ENCODE measurements around the gene RBM33. TPM values are rescaled to one million over a fixed set of nuclear protein-coding genes. Genes with fewer than 3 reads are reported as not detected.

Gene RBM33
- total RNA-seq, 1 experiment from 2014 or later: 81.8 TPM

DNA sequence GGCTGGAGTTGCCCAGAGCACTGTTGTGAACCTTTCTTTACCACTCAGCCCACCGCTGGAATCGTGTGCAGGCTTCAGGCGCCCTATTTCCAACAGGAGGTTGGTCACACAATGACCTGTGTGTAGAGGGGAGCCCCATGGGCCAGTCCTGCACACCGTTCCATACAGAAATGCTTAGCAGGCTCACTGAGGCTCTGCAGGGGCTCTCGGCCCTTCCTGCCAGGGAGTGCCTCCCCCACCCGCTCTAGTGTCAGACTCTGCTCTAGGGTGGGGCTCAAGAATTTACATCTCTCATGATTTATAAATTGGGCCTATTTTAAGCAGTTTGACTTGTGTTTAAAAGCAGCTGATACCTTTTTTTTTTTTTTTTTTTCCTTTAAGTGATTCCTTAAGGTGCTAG lies 125.8 kb downstream of the RBM33 start:
- ChIA-PET CTCF (interaction anchor here (0.6 to 1.6 kb wide), 2 partner anchors 38 to 171 kb away, joined by 4 read pairs; no protein-coding TSS in a partner anchor), POLR2A (no interaction called here)
- TF ChIP-seq, protein P1, sequence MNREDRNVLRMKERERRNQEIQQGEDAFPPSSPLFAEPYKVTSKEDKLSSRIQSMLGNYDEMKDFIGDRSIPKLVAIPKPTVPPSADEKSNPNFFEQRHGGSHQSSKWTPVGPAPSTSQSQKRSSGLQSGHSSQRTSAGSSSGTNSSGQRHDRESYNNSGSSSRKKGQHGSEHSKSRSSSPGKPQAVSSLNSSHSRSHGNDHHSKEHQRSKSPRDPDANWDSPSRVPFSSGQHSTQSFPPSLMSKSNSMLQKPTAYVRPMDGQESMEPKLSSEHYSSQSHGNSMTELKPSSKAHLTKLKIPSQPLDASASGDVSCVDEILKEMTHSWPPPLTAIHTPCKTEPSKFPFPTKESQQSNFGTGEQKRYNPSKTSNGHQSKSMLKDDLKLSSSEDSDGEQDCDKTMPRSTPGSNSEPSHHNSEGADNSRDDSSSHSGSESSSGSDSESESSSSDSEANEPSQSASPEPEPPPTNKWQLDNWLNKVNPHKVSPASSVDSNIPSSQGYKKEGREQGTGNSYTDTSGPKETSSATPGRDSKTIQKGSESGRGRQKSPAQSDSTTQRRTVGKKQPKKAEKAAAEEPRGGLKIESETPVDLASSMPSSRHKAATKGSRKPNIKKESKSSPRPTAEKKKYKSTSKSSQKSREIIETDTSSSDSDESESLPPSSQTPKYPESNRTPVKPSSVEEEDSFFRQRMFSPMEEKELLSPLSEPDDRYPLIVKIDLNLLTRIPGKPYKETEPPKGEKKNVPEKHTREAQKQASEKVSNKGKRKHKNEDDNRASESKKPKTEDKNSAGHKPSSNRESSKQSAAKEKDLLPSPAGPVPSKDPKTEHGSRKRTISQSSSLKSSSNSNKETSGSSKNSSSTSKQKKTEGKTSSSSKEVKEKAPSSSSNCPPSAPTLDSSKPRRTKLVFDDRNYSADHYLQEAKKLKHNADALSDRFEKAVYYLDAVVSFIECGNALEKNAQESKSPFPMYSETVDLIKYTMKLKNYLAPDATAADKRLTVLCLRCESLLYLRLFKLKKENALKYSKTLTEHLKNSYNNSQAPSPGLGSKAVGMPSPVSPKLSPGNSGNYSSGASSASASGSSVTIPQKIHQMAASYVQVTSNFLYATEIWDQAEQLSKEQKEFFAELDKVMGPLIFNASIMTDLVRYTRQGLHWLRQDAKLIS (CRISPR knock-in tag; IDR thresholded peaks at IDR 0.05; ENCODE audit: borderline replicate concordance): no peak
- TF ChIP-seq, protein P2, sequence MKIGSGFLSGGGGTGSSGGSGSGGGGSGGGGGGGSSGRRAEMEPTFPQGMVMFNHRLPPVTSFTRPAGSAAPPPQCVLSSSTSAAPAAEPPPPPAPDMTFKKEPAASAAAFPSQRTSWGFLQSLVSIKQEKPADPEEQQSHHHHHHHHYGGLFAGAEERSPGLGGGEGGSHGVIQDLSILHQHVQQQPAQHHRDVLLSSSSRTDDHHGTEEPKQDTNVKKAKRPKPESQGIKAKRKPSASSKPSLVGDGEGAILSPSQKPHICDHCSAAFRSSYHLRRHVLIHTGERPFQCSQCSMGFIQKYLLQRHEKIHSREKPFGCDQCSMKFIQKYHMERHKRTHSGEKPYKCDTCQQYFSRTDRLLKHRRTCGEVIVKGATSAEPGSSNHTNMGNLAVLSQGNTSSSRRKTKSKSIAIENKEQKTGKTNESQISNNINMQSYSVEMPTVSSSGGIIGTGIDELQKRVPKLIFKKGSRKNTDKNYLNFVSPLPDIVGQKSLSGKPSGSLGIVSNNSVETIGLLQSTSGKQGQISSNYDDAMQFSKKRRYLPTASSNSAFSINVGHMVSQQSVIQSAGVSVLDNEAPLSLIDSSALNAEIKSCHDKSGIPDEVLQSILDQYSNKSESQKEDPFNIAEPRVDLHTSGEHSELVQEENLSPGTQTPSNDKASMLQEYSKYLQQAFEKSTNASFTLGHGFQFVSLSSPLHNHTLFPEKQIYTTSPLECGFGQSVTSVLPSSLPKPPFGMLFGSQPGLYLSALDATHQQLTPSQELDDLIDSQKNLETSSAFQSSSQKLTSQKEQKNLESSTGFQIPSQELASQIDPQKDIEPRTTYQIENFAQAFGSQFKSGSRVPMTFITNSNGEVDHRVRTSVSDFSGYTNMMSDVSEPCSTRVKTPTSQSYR (CRISPR knock-in tag; IDR thresholded peaks at IDR 0.05): no peak
- TF ChIP-seq ZNF317 (CRISPR knock-in tag; IDR thresholded peaks at IDR 0.05; ENCODE audit: borderline replicate concordance, low read depth) (no peak), EMX1 (CRISPR knock-in tag; IDR thresholded peaks at IDR 0.05) (no peak), SP1 (CRISPR knock-in tag; conservative IDR thresholded peaks at IDR 0.05) (no peak), IRF2 (CRISPR knock-in tag; IDR thresholded peaks at IDR 0.05; ENCODE audit: borderline replicate concordance, low read depth) (no peak), CBFB (CRISPR knock-in tag; IDR thresholded peaks at IDR 0.05; ENCODE audit: low read depth) (no peak), JAZF1 (CRISPR knock-in tag; IDR thresholded peaks at IDR 0.05) (no peak), ZNF219 (CRISPR knock-in tag; IDR thresholded peaks at IDR 0.05; ENCODE audit: borderline replicate concordance) (no peak), TEAD4 (CRISPR knock-in tag; IDR thresholded peaks at IDR 0.05) (no peak), SMAD4 (CRISPR knock-in tag; IDR thresholded peaks at IDR 0.05) (no peak), ZNF416 (CRISPR knock-in tag; IDR thresholded peaks at IDR 0.05) (no peak)
- TF ChIP-seq, protein P3, sequence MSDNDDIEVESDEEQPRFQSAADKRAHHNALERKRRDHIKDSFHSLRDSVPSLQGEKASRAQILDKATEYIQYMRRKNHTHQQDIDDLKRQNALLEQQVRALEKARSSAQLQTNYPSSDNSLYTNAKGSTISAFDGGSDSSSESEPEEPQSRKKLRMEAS (CRISPR knock-in tag; IDR thresholded peaks at IDR 0.05): no peak
- ATAC-seq: no peak
- H3K27me3 Mint-ChIP-seq (ENCODE audit: low read depth): no peaks in the 10 kb centered on the region
- H3K9me3 Mint-ChIP-seq: no peaks in the 10 kb centered on the region
- H3K27ac Mint-ChIP-seq: no peak overlapping the region
- DNase-seq (ENCODE audit: low spot score): no peak
- no peaks in the 10 kb centered on the region for H3K4me1 Mint-ChIP-seq
- H3K4me3 Mint-ChIP-seq: no peak overlapping the region
- H3K36me3 Mint-ChIP-seq: peaks cover 42% of the 10 kb centered on the region

DNA sequence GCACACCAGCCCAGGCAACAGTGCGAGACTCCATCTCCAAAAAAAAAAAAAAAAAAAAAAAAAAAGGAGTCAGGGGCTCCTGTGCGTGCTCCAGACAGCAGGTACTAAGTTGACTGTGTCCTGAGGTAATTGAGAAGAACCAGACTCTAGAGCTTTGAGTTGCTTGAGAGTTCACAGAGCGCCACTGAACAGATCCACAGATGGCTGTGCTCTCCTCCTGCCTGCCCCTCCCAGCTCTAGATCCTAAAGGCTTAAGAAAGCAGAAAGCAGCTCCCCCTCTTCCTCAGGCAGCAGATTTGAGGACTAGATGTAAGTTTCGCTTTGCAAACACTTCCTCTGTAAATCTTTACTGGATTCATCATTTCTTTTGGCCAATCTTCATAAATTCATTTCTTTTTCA lies 129.1 kb downstream of the RBM33 start:
- H3K9me3 Mint-ChIP-seq: no peaks in the 10 kb centered on the region
- CTCF ChIA-PET: interaction anchor here (0.6 to 1.1 kb wide), 2 partner anchors 124 to 175 kb away, joined by 4 read pairs; no protein-coding TSS in a partner anchor
- DNase-seq (ENCODE audit: low spot score) (no peak), ATAC-seq (no peak)
- H3K27me3 Mint-ChIP-seq (ENCODE audit: low read depth): no peaks in the 10 kb centered on the region
- H3K27ac Mint-ChIP-seq: no peak overlapping the region
- H3K36me3 Mint-ChIP-seq: peaks cover 50% of the 10 kb centered on the region
- no peak overlapping the region for H3K4me3 Mint-ChIP-seq
- peaks cover 5% of the 10 kb centered on the region; the same call in 1 of the 2 replicates for H3K4me1 Mint-ChIP-seq
- POLR2A ChIA-PET: no interaction called here
- TF ChIP-seq, protein P4, sequence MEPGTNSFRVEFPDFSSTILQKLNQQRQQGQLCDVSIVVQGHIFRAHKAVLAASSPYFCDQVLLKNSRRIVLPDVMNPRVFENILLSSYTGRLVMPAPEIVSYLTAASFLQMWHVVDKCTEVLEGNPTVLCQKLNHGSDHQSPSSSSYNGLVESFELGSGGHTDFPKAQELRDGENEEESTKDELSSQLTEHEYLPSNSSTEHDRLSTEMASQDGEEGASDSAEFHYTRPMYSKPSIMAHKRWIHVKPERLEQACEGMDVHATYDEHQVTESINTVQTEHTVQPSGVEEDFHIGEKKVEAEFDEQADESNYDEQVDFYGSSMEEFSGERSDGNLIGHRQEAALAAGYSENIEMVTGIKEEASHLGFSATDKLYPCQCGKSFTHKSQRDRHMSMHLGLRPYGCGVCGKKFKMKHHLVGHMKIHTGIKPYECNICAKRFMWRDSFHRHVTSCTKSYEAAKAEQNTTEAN (CRISPR knock-in tag; IDR thresholded peaks at IDR 0.05): no peak
- no peak for TF ChIP-seq TEAD4 (CRISPR knock-in tag; IDR thresholded peaks at IDR 0.05)
- no peak for TF ChIP-seq GRHL2 (CRISPR knock-in tag; IDR thresholded peaks at IDR 0.05; ENCODE audit: insufficient replicate concordance, severe bottlenecking)
- TF ChIP-seq, protein P5, sequence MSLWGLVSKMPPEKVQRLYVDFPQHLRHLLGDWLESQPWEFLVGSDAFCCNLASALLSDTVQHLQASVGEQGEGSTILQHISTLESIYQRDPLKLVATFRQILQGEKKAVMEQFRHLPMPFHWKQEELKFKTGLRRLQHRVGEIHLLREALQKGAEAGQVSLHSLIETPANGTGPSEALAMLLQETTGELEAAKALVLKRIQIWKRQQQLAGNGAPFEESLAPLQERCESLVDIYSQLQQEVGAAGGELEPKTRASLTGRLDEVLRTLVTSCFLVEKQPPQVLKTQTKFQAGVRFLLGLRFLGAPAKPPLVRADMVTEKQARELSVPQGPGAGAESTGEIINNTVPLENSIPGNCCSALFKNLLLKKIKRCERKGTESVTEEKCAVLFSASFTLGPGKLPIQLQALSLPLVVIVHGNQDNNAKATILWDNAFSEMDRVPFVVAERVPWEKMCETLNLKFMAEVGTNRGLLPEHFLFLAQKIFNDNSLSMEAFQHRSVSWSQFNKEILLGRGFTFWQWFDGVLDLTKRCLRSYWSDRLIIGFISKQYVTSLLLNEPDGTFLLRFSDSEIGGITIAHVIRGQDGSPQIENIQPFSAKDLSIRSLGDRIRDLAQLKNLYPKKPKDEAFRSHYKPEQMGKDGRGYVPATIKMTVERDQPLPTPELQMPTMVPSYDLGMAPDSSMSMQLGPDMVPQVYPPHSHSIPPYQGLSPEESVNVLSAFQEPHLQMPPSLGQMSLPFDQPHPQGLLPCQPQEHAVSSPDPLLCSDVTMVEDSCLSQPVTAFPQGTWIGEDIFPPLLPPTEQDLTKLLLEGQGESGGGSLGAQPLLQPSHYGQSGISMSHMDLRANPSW (CRISPR knock-in tag; conservative IDR thresholded peaks at IDR 0.05; ENCODE audit: low read depth): no peak
- TF ChIP-seq TCF7 (CRISPR knock-in tag; IDR thresholded peaks at IDR 0.05; ENCODE audit: low read depth): no peak
- TF ChIP-seq, protein P6, sequence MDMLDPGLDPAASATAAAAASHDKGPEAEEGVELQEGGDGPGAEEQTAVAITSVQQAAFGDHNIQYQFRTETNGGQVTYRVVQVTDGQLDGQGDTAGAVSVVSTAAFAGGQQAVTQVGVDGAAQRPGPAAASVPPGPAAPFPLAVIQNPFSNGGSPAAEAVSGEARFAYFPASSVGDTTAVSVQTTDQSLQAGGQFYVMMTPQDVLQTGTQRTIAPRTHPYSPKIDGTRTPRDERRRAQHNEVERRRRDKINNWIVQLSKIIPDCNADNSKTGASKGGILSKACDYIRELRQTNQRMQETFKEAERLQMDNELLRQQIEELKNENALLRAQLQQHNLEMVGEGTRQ (CRISPR knock-in tag; IDR thresholded peaks at IDR 0.05): no peak
- TF ChIP-seq, protein P7, sequence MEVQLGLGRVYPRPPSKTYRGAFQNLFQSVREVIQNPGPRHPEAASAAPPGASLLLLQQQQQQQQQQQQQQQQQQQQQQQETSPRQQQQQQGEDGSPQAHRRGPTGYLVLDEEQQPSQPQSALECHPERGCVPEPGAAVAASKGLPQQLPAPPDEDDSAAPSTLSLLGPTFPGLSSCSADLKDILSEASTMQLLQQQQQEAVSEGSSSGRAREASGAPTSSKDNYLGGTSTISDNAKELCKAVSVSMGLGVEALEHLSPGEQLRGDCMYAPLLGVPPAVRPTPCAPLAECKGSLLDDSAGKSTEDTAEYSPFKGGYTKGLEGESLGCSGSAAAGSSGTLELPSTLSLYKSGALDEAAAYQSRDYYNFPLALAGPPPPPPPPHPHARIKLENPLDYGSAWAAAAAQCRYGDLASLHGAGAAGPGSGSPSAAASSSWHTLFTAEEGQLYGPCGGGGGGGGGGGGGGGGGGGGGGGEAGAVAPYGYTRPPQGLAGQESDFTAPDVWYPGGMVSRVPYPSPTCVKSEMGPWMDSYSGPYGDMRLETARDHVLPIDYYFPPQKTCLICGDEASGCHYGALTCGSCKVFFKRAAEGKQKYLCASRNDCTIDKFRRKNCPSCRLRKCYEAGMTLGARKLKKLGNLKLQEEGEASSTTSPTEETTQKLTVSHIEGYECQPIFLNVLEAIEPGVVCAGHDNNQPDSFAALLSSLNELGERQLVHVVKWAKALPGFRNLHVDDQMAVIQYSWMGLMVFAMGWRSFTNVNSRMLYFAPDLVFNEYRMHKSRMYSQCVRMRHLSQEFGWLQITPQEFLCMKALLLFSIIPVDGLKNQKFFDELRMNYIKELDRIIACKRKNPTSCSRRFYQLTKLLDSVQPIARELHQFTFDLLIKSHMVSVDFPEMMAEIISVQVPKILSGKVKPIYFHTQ (CRISPR knock-in tag; IDR thresholded peaks at IDR 0.05): no peak
- no peak for TF ChIP-seq ETV6 (CRISPR knock-in tag; IDR thresholded peaks at IDR 0.05)

All from WTC11 (cell line).